ENCODE measurements around the gene CLEC1B.

Gene CLEC1B

GRCh38 chr12:10012630-10013330, 13.9 kb upstream of the CLEC1B start:
- Histone ChIP-seq H3K4me3 (ENCODE audit: low read depth, low read length) (no peak overlapping the region), H3K4me2 (ENCODE audit: low read length) (no peak overlapping the region), H3K27me3 (ENCODE audit: control insufficient read depth, insufficient read depth, low read length) (no peaks in the 10 kb centered on the region), H3K36me3 (ENCODE audit: control insufficient read depth, insufficient read depth, low read length) (no peaks in the 10 kb centered on the region), H3K9me3 (ENCODE audit: control insufficient read depth, low read length) (no peaks in the 10 kb centered on the region), H3K4me1 (no peaks in the 10 kb centered on the region), H3K9ac (no peak overlapping the region), H2AFZ (no peak overlapping the region), H3K79me2 (no peaks in the 10 kb centered on the region), H3K27ac (no peak overlapping the region)
- TF ChIP-seq CTCF (IDR thresholded peaks at IDR 0.05), result no peak

GRCh38 chr12:10001171-10001776, 2.4 kb upstream of the CLEC1B start:
- Histone ChIP-seq H3K4me3 (ENCODE audit: low read depth, low read length) (no peak overlapping the region), H3K9me3 (ENCODE audit: control insufficient read depth, low read length) (no peaks in the 10 kb centered on the region), H3K9ac (no peak overlapping the region), H3K36me3 (ENCODE audit: control insufficient read depth, insufficient read depth, low read length) (no peaks in the 10 kb centered on the region), H3K27me3 (ENCODE audit: control insufficient read depth, insufficient read depth, low read length) (no peaks in the 10 kb centered on the region), H3K79me2 (no peaks in the 10 kb centered on the region), H3K4me1 (no peaks in the 10 kb centered on the region), H2AFZ (no peak overlapping the region), H3K27ac (no peak overlapping the region), H3K4me2 (ENCODE audit: low read length) (no peak overlapping the region)
- TF ChIP-seq CTCF (IDR thresholded peaks at IDR 0.05), result no peak

DNA sequence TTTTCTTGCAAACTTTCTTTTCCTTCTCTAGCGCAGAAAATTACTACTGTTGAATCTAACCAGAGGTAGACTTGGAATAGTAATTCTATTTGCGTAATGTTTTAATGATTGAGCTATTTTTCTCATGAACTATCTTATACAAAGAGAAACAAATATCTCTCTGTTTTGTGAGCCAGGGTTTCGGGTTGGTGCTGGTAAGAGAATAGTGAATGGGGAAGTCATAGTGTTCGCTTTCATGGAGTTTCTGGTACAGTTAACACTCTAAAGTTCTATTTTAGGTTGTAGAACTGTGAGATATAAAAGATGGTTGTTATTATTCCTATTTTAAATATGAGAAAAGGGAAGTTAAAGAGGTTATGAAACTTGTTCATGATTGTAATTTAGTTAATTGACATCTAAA, 6.6 kb downstream of the CLEC1B start:
- Histone ChIP-seq H3K4me2 (ENCODE audit: low read length) (no peak overlapping the region), H3K4me3 (ENCODE audit: low read depth, low read length) (no peak overlapping the region), H3K27ac (no peak overlapping the region), H3K9me3 (ENCODE audit: control insufficient read depth, low read length) (no peaks in the 10 kb centered on the region), H2AFZ (no peak overlapping the region), H3K9ac (no peak overlapping the region), H3K79me2 (no peaks in the 10 kb centered on the region), H3K4me1 (no peaks in the 10 kb centered on the region), H3K27me3 (ENCODE audit: control insufficient read depth, insufficient read depth, low read length) (no peaks in the 10 kb centered on the region), H3K36me3 (ENCODE audit: control insufficient read depth, insufficient read depth, low read length) (no peaks in the 10 kb centered on the region)
- no peak for TF ChIP-seq CTCF (IDR thresholded peaks at IDR 0.05)

GRCh38 chr12:9991876-9992275, 7.0 kb downstream of the CLEC1B start:
- H3K9ac ChIP-seq, result no peak overlapping the region
- H3K27me3 ChIP-seq (ENCODE audit: control insufficient read depth, insufficient read depth, low read length), result no peaks in the 10 kb centered on the region
- no peaks in the 10 kb centered on the region for H3K4me1 ChIP-seq
- H3K9me3 ChIP-seq (ENCODE audit: control insufficient read depth, low read length), result no peaks in the 10 kb centered on the region
- no peak overlapping the region for H3K27ac ChIP-seq
- no peak for TF ChIP-seq CTCF (IDR thresholded peaks at IDR 0.05)
- no peaks in the 10 kb centered on the region for H3K36me3 ChIP-seq (ENCODE audit: control insufficient read depth, insufficient read depth, low read length)
- no peak overlapping the region for H3K4me3 ChIP-seq (ENCODE audit: low read depth, low read length)
- H2AFZ ChIP-seq, result no peak overlapping the region
- H3K79me2 ChIP-seq, result no peaks in the 10 kb centered on the region
- no peak overlapping the region for H3K4me2 ChIP-seq (ENCODE audit: low read length)

- H3K9ac ChIP-seq, result no peak overlapping the region
These were observed 18.8 kb downstream of the CLEC1B start for GRCh38 chr12:9980126-9980525.

More at GRCh38 chr12:9980126-9980525, 18.8 kb downstream of the CLEC1B start:
- no peaks in the 10 kb centered on the region for H3K9me3 ChIP-seq (ENCODE audit: control insufficient read depth, low read length)
- no peak overlapping the region for H3K27ac ChIP-seq
- no peak overlapping the region for H2AFZ ChIP-seq
- no peaks in the 10 kb centered on the region for H3K79me2 ChIP-seq
- no peaks in the 10 kb centered on the region for H3K36me3 ChIP-seq (ENCODE audit: control insufficient read depth, insufficient read depth, low read length)
- H3K27me3 ChIP-seq (ENCODE audit: control insufficient read depth, insufficient read depth, low read length), result no peaks in the 10 kb centered on the region
- no peak for TF ChIP-seq CTCF (IDR thresholded peaks at IDR 0.05)
- no peaks in the 10 kb centered on the region for H3K4me1 ChIP-seq
- H3K4me3 ChIP-seq (ENCODE audit: low read depth, low read length), result no peak overlapping the region
- no peak overlapping the region for H3K4me2 ChIP-seq (ENCODE audit: low read length)

All from parathyroid adenoma (tissue), 2 donors.